Esophagus muscularis mucosa (tissue), 3 donors: ENCODE measurements around the gene SESTD1.

ENCODE experiments used
- POLR2A ChIP-seq: fragments of 450-650 bp; IDR thresholded peaks from one replicate; pipeline ENCODE4 v1.6.1; 2017; ENCODE audit warnings: antibody characterized with exemption, moderate library complexity, mild to moderate bottlenecking, low read depth
- TF ChIP-seq, protein P1 (sequence below), 3 experiments: fragments of 200-600 bp in 2 of 3; fragments of 450-650 bp in 1 of 3; sonication (generic) in 2 of 3; IDR thresholded peaks; one replicate each; pipeline ENCODE4 v1.5.1; 2017 to 2019; ENCODE audit warnings: antibody characterized with exemption in 3 of 3, mild to moderate bottlenecking in 2 of 3, moderate library complexity in 1 of 3

DNA sequence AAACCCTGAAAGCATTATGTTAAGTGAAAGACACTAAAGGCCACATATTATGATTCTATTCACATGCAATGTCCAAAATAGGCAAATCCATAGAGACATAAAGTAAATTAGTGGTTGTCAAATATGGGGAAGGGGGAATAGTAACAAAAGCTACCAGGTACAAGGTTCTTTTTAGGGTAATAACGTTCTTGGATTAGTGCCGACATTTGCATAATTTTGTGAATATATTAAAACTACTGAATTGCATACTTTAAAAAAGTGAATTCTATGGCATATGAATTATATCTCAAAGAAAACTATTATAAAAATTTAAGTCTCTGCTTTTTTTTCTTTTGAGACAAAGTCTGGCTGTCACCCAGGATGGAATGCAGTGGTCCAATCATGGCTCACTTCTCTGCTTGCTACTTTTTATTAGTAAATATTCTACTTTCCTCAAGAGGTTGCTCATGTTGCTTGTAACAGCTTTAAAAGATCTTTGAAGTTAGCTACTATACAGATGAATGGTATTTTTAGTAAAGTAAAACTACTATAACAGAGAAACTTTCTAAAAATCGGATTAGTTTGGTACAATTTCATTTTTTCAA lies 2.5 kb downstream of the SESTD1 start:
- TF ChIP-seq, protein P1, sequence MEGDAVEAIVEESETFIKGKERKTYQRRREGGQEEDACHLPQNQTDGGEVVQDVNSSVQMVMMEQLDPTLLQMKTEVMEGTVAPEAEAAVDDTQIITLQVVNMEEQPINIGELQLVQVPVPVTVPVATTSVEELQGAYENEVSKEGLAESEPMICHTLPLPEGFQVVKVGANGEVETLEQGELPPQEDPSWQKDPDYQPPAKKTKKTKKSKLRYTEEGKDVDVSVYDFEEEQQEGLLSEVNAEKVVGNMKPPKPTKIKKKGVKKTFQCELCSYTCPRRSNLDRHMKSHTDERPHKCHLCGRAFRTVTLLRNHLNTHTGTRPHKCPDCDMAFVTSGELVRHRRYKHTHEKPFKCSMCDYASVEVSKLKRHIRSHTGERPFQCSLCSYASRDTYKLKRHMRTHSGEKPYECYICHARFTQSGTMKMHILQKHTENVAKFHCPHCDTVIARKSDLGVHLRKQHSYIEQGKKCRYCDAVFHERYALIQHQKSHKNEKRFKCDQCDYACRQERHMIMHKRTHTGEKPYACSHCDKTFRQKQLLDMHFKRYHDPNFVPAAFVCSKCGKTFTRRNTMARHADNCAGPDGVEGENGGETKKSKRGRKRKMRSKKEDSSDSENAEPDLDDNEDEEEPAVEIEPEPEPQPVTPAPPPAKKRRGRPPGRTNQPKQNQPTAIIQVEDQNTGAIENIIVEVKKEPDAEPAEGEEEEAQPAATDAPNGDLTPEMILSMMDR (IDR thresholded peaks at IDR 0.05): no peak
- no peak for TF ChIP-seq POLR2A
